T-helper 1 cell treated with Interleukin-12 subunit alpha and Interleukin-12 subunit beta and Interleukin-4 antibody, amounts not matched to agents 30 ng/mL and 1 ng/mL, for 36 hours (primary cell): ENCODE measurements around the gene COG2. TPM values are rescaled to one million over a fixed set of nuclear protein-coding genes. Genes with fewer than 3 reads are reported as not detected.
"Not testable (repeated sequence)": the region's sequence is repeated elsewhere in the genome, so short reads cannot be mapped to it uniquely, and the experiment has no call there.

Experiments used
- intact Hi-C: fragments of 100-400 bp; cut with micrococcal nuclease; formaldehyde crosslinking; loops from one replicate; pipeline ENCODE4 v1.15.1; 2024
- total RNA-seq: library from RNA; stranded (reverse); gene quantifications from 2 replicates; pipeline ENCODE4 v1.2.3, GENCODE V29; 2022

Gene COG2
- total RNA-seq, 1 donor from 2014 or later = 32.6 TPM

DNA sequence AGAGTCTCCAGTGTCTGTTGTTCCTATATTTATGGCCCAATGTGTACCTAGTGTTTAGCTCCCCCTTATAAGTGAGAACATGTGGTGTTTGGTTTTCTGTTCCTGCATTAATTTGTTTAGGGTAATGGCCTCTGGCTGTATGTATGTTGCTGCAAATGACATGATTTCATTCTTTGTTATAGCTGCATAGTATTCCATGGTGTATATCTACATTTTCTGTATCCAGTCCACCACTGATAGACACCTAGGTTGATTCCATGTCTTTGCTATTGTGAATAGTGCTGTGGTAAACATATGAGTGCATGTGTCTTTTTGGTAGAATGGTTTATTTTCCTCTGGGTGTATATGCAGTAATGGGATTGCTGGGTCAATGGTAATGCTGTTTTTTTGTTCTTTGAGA lies 56.7 kb downstream of the COG2 start:
- intact Hi-C loops = not testable (repeated sequence)

DNA sequence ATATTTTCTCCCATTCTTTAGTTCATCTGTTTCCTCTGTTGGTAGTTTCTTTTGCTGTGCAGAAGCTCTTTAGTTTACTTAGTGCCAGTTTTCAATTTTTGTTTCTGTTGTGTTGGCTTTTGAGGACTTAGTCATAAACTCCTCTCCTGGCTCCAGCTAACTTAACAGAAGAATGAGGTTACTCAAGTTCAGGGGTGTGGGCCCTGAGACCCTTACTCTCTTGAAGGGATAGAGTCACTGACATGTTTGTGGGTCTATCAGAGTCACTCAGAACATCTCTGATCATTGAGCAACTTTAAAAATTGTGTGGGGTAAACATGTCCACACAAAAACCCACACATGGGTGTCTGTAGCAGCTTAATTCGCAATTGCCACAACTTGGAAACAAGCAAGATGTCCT lies 57.4 kb downstream of the COG2 start:
- intact Hi-C loops = no loop called here

DNA sequence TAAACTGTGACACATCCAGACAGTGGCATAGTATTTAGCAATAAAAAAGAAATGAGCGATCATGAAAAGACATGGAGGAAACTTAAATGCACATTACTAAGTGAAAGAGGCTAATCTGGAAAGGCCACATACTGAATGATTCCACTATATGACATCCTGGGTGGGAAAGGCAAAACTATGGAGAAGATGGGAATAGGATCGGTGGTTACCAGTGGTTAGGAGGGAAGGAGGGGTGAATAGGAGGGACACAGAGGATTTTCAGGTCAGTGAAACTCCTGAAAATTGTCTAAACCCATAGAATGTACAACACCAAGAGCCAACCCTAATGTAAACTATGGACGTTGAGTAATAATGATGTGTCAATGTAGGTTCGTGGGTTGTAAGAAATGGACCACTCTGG lies 57.9 kb downstream of the COG2 start:
- intact Hi-C loops = no loop called here

DNA sequence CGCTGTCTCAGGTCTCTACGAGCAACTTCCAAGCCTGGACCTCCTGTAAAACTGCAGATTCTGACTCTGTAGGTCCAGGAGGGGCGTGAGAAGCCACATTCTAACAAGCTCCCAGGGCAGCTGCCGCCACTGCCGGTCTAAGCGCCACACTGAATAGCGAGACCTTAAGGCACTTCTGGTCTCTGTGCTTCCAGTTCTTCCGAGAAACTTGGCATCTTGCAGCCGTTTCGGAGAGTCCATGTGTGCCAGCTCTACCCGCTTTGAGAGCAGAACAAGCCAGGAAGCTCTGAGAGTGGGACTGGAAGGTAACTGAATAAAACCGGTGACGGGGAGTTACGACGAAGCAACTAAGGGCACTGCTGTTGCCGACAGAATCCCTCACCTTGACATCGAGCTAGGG lies 59.2 kb downstream of the COG2 start:
- intact Hi-C loops = no loop called here

DNA sequence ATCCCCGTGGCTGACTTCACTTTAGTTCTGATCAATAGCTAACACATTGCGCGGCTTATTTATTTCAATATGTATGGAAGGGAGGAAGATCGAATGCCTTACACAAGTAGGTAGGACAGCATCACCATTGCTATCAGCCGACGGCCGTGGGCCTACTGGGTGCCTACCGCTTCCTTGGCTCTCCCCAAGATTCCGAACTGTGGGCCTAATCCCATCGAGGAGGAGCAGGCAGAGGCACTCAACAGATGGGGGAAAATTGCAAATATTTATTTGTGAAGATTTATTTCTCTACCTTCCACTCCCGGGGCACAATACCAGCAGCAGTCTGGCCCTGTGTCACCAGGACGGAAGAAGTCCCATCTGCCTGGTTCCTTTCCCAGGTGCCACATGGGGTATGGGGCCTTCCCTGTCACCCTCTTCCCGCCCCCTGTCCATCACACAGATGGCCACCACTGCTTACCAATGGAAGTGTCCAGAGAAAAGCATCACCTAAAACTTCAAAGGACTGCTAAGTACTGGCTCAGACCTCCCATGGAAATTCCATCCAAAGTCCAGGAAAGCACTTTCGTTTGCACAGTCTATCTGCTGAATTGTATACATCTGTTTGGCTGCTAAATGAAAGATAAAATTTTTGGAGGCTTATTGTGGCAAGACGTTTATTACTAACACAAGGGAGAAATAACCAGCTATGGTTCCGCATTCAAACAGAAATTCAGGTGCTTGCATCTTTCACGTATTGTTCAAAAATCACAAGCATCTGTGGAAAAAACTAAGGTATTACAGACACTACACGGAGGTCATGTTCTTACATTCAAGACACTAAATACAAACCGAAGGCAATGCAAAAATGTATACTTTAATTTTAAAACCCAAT lies 59.9 kb downstream of the COG2 start:
- intact Hi-C loops = no loop called here

DNA sequence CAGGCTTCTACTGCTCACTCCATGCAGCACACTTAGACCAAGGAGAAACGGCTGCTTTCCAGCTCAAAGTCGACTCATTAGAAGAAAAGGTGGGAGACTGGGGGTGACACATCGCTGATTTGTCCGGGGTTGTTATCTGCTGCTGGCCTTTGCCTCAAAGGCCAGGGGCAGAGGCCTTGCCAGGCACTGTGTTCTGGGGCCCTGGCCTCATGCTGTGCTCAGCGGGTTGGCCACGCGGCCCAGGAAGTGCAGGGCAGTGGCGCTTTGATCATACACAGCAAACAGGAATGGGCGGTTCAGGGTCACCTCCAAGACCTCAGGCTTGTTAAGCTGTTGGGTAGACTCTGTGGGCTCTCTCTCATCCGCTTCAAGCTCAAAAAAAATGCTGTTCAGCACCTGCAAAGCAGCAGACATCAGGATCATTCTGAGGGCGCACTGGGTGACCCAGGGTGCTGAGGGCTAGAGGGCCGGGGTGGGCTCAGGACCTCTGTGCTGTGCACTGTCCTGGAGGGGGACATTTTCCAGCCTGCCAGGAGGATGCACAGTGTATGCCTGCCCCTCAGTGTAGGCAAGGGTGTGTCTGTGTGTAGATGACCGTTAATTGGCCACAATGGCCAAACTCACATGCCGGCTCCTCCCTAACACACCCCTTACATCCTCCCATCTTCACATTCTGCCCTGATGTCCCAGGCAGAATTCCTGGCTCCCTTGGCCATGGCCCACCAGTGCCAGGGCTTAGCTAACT lies 60.8 kb downstream of the COG2 start:
- intact Hi-C loops = no loop called here

DNA sequence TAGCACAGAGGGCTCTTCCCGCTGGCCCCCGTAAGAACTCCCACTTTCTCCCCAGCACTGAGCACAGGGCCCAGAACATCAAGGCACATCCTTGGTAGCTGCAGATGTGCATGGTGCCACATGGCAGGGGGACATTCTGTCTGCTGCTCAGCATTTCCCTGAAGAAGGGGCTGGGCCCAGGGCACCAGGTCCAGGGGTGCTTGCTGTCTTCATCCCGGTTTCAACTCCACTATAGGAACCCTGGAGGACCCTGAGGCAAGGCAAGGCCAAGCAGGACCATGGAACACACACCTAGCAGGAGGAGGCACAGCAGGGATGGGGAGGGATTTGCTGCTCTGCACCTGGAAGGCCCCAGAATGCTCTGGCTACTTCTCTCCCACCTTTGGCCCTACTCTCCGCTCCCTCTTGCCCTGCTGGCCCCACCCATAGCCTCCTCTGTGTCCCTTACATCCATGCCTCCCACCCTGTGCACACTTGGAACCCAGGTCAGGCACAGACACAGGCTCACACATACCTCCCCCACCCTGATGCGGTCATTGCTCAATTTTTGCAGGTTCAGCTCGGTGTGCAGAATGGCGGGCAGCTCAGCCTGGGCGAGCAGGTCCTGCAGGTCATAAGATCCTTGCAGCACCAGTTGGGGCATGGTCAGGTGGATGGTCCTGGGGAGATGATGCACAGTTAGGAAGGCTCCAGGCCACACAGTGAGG lies 61.6 kb downstream of the COG2 start:
- intact Hi-C loops = no loop called here

DNA sequence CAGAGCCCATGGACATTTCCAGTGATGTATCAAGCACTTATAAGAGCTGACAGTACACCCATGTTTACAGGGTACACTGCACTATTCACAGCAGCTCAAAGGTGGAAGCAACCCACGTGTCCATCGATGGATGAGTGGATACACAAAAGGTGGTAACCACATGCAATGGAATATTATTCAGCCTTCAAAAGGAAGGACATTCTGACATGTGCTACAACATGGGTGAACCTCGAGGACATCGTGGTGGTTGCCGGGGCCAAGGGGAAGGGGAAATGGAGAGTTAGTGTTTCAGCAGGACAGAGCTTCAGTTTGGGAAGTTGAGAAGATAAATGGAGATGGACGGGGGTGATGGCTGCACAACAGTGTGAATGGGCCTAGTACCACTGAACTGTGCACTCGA lies 62.5 kb downstream of the COG2 start:
- intact Hi-C loops = no loop called here

DNA sequence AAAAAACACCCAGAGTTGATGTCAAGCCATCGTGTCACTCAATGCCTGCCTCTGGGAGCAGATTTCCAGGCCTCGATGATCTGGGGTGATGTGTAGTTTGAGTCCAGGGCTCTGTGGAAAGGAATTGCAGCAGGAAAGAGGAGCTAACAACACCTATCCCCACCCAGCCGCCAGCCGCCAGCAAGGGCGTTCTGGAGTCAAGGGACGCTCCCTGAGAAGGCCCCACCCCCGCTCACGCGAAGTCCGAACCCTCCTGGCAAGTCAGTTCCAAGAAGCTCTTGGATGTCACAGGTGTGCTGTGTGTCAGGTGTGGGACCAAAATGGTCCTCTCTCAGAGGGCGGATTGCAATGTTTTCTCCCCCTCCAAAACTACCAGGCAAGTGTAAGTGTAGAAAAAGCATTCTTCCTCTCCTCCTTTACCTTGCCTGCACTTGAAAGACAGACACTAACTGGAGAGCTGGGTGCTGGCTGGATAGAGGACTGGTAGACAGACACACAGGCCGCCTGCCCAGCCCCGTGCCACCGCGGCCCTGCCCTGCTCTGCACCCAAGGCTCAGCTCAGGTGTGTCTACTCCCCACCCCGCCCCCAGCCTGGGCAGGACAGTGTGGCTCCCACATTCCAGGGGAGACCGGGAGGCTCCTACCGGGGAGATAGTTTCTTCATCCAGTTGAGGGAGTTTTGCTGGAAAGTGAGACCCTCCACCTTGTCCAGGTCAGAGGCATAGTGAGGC lies 63.2 kb downstream of the COG2 start:
- intact Hi-C loops = no loop called here

DNA sequence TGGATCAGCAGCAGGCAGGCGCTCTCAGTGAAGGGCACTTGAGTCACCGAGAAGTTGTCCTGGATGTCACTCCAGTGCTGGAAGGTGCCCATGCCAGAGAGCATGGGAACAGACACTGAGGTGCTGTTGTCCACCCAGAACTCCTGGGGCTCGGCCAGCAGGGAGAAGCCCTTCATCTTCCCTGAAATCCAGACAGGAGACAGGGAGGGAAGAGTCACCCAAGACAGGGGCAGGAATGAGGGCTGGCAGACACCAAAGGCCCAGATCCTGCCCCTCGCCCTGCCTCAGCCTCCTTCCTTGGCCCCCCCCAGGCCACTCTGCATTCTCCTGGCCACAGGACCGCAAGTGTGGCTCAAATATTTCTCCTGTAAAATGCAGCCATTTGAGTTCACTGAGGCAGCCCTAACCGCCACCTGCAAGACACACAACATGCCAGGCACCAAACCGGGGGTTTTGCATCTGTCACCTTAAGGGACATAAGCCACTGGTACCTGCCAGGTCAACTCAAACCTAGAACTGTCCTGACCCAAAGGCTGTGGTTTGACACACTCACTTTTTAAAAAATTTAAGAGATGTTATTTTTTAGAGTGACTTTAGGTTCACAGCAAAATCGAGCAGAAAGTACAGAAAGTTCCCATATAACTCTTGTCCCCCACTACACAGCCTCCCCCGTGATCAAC lies 63.9 kb downstream of the COG2 start:
- intact Hi-C loops = no loop called here

DNA sequence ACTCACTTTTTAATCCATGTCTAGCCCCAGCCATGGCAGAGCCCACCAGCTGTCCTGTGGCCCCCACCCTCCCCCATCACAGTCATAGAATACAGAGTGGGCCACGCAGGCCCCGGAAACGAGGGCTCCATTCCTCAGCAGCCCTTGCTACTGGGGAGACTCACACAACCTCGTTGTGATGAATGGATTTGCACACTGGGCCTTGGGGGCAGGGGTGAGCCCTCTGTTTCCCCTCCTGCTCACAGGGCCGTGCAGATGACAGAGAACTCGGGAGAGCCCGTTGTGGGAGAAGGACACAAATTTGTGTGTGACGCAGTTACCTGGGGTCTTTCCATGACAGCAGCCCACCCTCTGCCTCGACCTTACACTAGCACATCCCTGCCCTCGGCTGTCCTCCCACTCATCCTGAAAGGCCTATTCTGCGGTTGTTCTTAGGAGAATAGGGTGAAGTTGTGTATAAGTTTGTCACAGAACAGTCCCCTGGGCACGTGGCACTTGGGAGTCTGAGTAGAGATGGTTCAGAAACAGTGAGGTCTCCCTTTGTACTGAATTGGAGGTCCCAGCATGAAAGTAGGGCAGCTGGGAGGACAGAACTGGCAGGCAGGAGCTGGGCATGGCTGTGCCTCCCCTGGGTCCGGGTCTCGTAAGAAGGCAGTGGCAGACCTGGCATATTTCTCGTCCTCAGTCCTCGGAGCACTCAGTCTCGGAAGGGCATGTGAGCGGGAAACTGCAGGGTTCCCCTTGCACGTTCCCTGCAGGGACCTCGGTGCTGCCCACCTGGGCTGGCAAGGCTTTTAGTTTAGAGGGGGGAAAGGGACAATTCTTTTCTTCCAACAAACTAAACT lies 64.8 kb downstream of the COG2 start:
- intact Hi-C loops = no loop called here

DNA sequence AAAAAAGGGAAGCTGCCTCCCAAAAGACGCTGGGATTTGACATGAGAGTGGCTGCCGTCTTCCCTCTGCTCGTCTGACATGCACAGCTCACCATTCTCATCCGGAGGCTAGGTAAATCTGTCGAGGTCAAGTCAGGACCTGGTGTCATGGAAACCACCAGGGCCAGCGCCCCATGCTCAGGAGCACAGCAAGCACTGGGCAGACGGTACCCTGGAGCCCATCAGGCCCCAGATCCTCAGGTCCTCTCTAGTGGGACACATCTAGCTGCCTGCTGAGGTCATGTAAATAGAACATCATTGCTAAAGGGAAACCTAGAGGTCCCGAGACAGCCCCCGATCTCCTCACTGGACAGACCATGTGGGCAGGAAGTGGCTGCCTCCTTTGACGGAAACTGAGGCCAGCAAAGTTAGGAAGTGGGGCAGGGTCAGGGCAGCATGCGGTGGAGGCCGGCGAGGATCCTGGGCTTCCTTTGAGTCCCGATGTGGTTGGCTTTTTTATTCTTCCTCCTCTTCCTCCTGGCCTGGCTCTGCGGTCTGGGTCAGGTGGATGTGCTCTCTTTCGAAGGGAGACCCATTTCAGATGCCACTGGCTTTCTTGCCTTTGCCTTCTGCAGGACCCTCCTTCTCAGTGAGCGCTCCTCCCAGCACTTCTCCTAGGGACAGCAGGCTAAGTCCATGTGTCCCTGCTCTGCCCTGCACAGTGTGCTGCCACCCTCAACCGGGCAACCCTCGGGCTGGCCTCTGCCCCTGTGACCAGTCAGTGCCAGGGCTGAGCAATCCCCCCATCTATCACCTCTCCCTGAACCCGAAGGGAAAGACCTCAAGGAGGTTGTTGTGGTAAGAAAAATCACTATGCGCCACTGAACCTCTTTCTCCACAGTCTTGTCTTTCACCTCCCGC lies 65.7 kb downstream of the COG2 start:
- intact Hi-C loops = no loop called here

DNA sequence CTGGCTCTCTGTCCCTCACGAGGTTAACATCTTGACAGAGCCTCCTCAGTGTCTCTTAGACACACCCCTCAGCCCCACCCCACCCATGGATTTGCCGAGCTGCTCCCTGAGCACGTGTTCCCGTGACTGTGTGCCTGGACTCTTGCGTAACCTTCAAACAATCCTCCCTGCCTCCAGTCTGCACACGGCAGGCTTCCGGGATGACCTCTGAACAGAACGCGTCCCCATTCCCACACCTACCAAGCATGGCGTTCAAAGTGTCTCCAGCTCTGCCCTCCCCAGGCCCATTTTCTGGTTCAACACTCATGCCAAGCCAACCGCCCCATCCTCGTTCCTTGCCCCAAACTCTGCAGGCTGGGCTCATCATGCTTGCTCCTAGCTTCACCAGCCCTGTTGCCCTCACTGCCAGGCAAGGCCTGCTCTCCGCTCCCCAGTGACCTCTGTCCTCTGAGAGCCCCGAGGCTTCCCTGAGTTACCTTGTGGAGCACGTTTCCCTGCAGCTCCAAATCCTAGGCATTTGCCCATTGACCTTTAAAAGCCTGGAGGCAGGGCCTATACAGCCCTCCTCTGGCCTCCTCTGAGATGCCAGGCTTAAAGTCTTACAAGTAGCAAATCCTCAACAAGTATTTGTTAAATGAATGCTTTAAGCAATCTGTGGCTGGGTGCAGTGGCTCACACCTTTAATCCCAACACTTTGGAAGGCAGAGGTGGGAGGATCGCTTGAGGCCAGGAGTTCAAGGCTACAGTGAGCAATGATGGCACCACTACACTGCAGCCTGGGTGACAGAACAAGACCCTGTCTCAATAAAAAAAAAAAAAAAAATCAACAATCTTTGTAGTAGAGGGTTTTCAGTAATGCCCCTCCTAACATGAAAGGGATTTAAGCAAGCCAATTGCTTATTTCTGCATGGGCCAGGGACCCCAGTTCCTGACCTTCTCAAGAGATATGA lies 66.6 kb downstream of the COG2 start:
- intact Hi-C loops = no loop called here

DNA sequence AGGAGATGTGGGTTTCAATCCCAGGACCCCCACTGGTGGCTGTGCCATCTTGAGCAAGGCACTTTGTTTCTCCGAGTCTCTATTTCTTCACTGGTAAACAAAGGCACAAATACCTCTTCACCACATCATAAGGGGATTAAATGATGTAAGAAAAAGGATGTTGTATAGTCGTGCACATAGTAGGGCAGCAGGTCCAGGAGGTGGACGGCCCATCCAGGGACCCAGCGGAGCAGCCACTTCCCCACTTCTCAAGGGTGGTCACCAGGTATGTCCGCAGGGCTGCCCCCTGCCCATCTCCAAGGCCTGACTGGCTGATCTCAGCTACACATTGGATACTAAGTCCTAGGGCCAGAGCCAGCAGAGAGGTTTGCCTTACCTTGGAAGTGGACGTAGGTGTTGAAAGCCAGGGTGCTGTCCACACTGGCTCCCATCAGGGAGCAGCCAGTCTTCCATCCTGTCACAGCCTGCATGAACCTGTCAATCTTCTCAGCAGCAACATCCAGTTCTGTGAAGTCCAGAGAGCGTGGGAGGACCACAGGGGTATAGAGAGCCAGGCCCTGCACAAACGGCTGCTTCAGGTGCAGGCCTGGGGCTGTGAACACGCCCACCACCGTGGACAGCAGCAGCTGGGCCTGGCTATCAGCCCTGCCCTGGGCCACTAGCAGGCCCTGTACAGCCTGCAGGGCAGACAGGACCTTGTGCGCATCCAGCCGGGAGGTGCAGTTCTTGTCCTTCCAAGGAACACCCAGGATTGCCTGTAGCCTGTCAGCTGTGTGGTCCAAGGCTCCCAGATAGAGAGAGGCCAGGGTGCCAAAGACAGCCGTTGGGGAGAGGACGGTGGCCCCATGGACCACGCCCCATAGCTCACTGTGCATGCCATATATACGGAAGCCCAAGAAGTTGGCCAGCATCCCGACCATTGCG lies 67.6 kb downstream of the COG2 start:
- intact Hi-C loops = no loop called here

DNA sequence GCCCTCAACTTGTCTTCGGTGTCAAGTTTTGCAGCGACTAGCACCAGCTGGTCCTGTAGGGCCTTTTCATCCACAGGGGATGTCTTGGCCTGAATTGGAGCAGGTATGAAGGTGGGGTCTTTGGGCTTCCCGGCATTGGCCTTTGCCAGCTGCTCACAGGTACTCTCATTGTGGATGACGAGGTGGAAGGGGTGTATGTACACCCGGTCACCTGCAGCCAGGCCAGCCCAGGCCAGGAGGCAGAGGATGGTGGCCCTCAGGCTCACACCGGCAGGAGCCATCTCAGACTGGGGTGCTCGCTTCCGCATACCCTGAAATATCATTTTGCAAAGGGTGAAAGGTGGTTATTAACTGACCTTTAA lies 68.2 kb downstream of the COG2 start:
- intact Hi-C loops = no loop called here

DNA sequence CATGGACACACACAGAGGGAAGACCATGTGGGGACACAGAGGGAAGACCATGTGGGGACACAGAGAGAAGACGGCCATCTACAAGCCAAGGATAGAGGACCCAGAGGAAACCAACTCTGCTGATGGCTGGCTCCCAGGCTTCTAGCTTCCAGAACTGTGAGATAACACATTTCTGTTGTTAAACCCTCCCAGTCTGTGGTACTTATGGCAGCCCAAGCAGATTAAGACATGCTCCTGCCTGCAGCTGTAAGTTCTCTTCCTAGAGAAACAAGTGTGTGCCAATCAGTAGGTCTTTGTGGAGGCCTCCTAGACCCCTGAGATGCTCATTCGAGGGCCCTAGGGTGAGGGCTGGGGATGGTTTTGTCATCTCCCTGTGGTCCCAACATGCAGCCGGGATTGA lies 69.0 kb downstream of the COG2 start:
- intact Hi-C loops = no loop called here

DNA sequence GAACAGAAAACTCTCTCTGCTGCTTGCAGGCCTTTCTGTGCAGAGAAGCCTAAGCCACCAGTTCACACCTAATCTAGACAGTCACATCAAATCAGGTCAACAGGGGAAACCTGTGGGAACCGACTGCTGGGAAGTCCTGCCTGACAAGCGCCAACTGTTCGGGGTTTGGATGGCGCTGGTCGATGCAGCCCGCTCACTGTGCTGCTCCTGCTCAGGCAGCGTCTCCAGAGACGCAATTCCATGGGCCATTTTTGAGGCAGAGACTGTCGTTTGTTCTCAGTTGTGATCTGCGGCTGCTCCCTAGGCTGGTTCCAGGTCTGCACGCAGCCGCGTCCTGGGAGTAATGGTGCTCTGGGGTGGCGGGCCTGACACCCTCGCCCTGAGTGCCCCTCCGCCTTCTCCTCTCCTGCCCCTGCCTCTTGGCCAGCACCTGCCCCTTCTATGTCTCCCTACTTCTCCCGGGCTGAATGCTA lies 70.2 kb downstream of the COG2 start:
- intact Hi-C loops = no loop called here
